HCT116 (cell line): ENCODE data around the gene ASB8. TPM values are rescaled to one million over a fixed set of nuclear protein-coding genes. Genes with fewer than 3 reads are reported as not detected.

ENCODE experiments used
- ATAC-seq: fragments of 200-7000 bp; cut with Tn5 transposase; 2 replicates; pipeline ENCODE4 v1.9.1; 2020; ENCODE audit warnings: mild to moderate bottlenecking, moderate library complexity
- BruUV-seq: library from RNA; stranded (reverse); fragments of 400-500 nt; replicated peaks from 2 replicates; lab custom pipeline; 2021; lab: Mats Ljungman, UMichigan
- CTCF ChIA-PET: fragments of 300-600 bp; sonication (Branson Sonifier 250); formaldehyde crosslinking; loops from one replicate; lab custom pipeline; 2021; ENCODE audit warnings: antibody characterized with exemption; lab: Charles Lee
- POLR2A ChIA-PET: fragments of 300-600, 350-600 bp; sonication (Branson Sonifier 250); formaldehyde crosslinking; loops from one replicate; lab custom pipeline; 2021; ENCODE audit warnings: antibody characterized with exemption; lab: Charles Lee
- RAD21 ChIA-PET, 2 experiments: fragments of 300-600 bp; sonication (Branson Sonifier 250); formaldehyde crosslinking; loops; one replicate each; lab custom pipeline; 2023; ENCODE audit warnings: low total read pairs in 2 of 2; ENCODE audit not compliant: uncharacterized antibody in 2 of 2, unreplicated experiment in 2 of 2, low non-redundant PET in 1 of 2; lab: Charles Lee
- DNase-seq: peaks from one replicate; pipeline ENCODE4 v3.0.0-alpha.2; 2010; ENCODE audit warnings: low read depth, low spot score
- H2AFZ ChIP-seq: fragments of 200-600 bp; shearing (Covaris generic), sonication (generic); 2 replicates; pipeline ENCODE4 v1.6.1; 2017; ENCODE audit warnings: low read depth, mixed run types, mixed read lengths, antibody characterized with exemption, low read length; ENCODE audit not compliant: poor library complexity, severe bottlenecking
- H3K27ac ChIP-seq: 2 replicates; pipeline ENCODE4 v1.5.1; 2012; ENCODE audit warnings: low read depth, low read length
- H3K27me3 ChIP-seq: fragments of 200-600 bp; sonication (generic); 2 replicates; pipeline ENCODE4 v1.6.1; 2016; ENCODE audit warnings: mixed run types, low read length, mixed read lengths; ENCODE audit not compliant: insufficient read depth
- H3K36me3 ChIP-seq, 2 experiments: fragments of 200-500 bp in 1 of 2; fragments of 200-600 bp in 1 of 2; sonication (Bioruptor generic) in 1 of 2; sonication (generic) in 1 of 2; 2 replicates each; pipeline versions ENCODE4 v1.5.1 to v1.6.1; 2014 to 2016; ENCODE audit warnings: low read length in 2 of 2, inconsistent platforms in 1 of 2, mixed read lengths in 1 of 2, mixed run types in 1 of 2; ENCODE audit not compliant: insufficient read depth in 2 of 2, control insufficient read depth in 1 of 2
- H3K4me1 ChIP-seq, 2 experiments: fragments of 200-600 bp in 1 of 2; sonication (generic) in 1 of 2; 2 replicates each; pipeline versions ENCODE4 v1.5.1 to v1.6.1; 2012 to 2017; ENCODE audit warnings: low read length in 2 of 2, inconsistent platforms in 1 of 2, mild to moderate bottlenecking in 1 of 2, mixed read lengths in 1 of 2, mixed run types in 1 of 2, moderate library complexity in 1 of 2; ENCODE audit not compliant: insufficient read depth in 2 of 2, control insufficient read depth in 1 of 2
- H3K4me2 ChIP-seq: fragments of 200-600 bp; sonication (generic); 2 replicates; pipeline ENCODE4 v1.6.1; 2017; ENCODE audit warnings: mixed run types, low read length, mixed read lengths
- H3K4me3 ChIP-seq, 2 experiments: fragments of 200-600 bp in 1 of 2; sonication (generic) in 1 of 2; replicated peaks in 1 of 2; 2 replicates each; pipeline ENCODE4 v1.5.1; 2011 to 2016; ENCODE audit warnings: low read length in 2 of 2, control low read depth in 1 of 2, low read depth in 1 of 2, mild to moderate bottlenecking in 1 of 2, mixed read lengths in 1 of 2, mixed run types in 1 of 2
- H3K79me2 ChIP-seq: fragments of 200-600 bp; sonication (generic); 2 replicates; pipeline ENCODE4 v1.6.1; 2017; ENCODE audit warnings: mild to moderate bottlenecking, mixed run types, low read length, moderate library complexity, mixed read lengths; ENCODE audit not compliant: insufficient read depth
- H3K9ac ChIP-seq: fragments of 200-600 bp; sonication (generic); 2 replicates; pipeline ENCODE4 v1.6.1; 2016; ENCODE audit warnings: low read length, mixed read lengths
- H3K9me2 ChIP-seq: fragments of 200-600 bp; sonication (generic), shearing (Covaris generic); 2 replicates; pipeline ENCODE4 v1.6.1; 2017; ENCODE audit warnings: mixed run types, mild to moderate bottlenecking, moderate library complexity; ENCODE audit not compliant: insufficient read depth
- H3K9me3 ChIP-seq, 2 experiments: fragments of 200-500 bp in 1 of 2; fragments of 200-600 bp in 1 of 2; sonication (Bioruptor generic) in 1 of 2; sonication (generic) in 1 of 2; 2 replicates each; pipeline ENCODE4 v1.6.1; 2014 to 2017; ENCODE audit warnings: low read length in 2 of 2, mixed read lengths in 2 of 2, inconsistent platforms in 1 of 2, low read depth in 1 of 2, mild to moderate bottlenecking in 1 of 2, mixed run types in 1 of 2, moderate library complexity in 1 of 2; ENCODE audit not compliant: control insufficient read depth in 1 of 2, insufficient read depth in 1 of 2
- H4K20me1 ChIP-seq: fragments of 200-600 bp; sonication (generic), shearing (Covaris generic); 2 replicates; pipeline ENCODE4 v1.6.1; 2017; ENCODE audit warnings: mixed run types, mild to moderate bottlenecking, moderate library complexity; ENCODE audit not compliant: insufficient read depth
- EGR1 ChIP-seq: IDR thresholded peaks from 2 replicates; pipeline ENCODE4 v1.6.1; 2012; ENCODE audit warnings: low read depth
- FOSL1 ChIP-seq: IDR thresholded peaks from 2 replicates; pipeline ENCODE4 v1.6.1; 2012; ENCODE audit warnings: low read depth
- POLR2AphosphoS5 ChIP-seq: IDR thresholded peaks from 2 replicates; pipeline ENCODE4 v1.6.1; 2011; ENCODE audit warnings: mild to moderate bottlenecking, low read depth, low read length, moderate library complexity
- RAD21 ChIP-seq: IDR thresholded peaks from 2 replicates; pipeline ENCODE4 v1.6.1; 2012; ENCODE audit warnings: low read depth, mild to moderate bottlenecking
- SIN3A ChIP-seq: IDR thresholded peaks from 2 replicates; pipeline ENCODE4 v1.6.1; 2012; ENCODE audit warnings: low read depth
- SP1 ChIP-seq: IDR thresholded peaks from 2 replicates; pipeline ENCODE4 v1.6.1; 2012; ENCODE audit warnings: low read depth
- TCF7L2 ChIP-seq: IDR thresholded peaks from 2 replicates; pipeline ENCODE4 v1.7.0; 2011; ENCODE audit warnings: borderline replicate concordance, inconsistent platforms; ENCODE audit not compliant: insufficient read depth, insufficient read length; ENCODE audit errors: extremely low read depth
- intact Hi-C: fragments of 100-400 bp; cut with micrococcal nuclease; formaldehyde crosslinking; loops from 2 replicates; pipeline ENCODE4 v1.10.0; 2022
- total RNA-seq: library from RNA; stranded (reverse); gene quantifications from one replicate; pipeline ENCODE4 v1.2.1, GENCODE V29; 2021; ENCODE audit not compliant: unreplicated experiment

Gene ASB8
- total RNA-seq, 1 experiment from 2014 or later, result 14.0 TPM

DNA sequence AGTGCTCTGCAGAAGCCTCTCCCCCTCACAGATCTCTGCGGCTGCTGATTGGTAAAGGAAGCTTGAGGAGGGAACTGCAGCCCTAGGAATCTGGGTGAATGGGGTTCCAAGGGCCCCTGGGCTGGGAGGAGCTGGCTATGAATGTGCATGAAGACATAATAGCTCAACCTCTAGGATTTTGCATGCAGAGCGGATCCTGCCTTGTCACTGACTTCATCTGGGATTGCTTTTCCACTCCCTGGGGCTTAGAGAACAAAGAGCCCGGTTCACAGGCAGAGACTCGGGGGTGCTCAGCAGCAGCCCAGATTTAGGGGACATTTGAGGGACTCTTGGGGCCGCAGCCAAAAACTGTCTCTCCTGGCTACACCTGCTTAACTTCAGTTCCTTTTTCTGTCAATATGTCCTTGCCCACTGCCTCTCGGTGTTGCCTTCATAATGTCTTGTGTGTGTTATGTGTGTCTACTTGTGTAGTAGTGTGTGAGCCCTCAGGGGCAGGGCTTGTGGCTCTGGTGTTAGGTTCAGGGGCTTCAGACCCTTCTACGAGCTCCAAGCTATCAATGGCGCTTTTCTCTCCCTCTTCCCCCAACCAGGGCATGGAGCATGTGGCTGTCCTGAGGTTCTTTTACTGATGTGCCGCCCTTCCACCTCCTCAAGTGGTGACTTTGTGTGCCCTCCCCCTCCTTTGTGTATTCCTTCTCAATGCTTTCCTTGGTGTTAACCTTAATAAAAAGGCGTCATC, 28.0 kb upstream of the ASB8 start:
- Histone ChIP-seq H3K79me2 (no peaks in the 10 kb centered on the region), H3K27me3 (0 out of 2 replicates have a peak, but pooled peaks cover 2% of the 10 kb centered on the region), H3K4me2 (no peak overlapping the region), H3K9me3 (no peaks in the 10 kb centered on the region), H4K20me1 (no peaks in the 10 kb centered on the region), H2AFZ (no peak overlapping the region)
- no peak for ATAC-seq
- intact Hi-C loops, result loop anchor here (5.0 kb wide), 3 partner anchors 223 to 432 kb away; partner anchors contain the start of genes TMEM106C and VDR
- no peak for DNase-seq
- POLR2A ChIA-PET, result no interaction called here
- CTCF ChIA-PET, result no interaction called here
- RAD21 ChIA-PET, result no interaction called here
- TF ChIP-seq POLR2AphosphoS5, result no peak
- no peak for TF ChIP-seq RAD21
- no peak for TF ChIP-seq FOSL1
- TF ChIP-seq, all 23 proteins: peak for 0
- Histone ChIP-seq H3K4me3 (no peak overlapping the region), H3K36me3 (no peaks in the 10 kb centered on the region), H3K4me1 (peaks cover 4 to 25% of the 10 kb centered on the region in 2 experiments; a peak in 2 of 4 replicates), H3K9ac (no peak overlapping the region), H3K27ac (no peak overlapping the region), H3K9me2 (no peaks in the 10 kb centered on the region)
- no TSS peak for BruUV-seq

DNA sequence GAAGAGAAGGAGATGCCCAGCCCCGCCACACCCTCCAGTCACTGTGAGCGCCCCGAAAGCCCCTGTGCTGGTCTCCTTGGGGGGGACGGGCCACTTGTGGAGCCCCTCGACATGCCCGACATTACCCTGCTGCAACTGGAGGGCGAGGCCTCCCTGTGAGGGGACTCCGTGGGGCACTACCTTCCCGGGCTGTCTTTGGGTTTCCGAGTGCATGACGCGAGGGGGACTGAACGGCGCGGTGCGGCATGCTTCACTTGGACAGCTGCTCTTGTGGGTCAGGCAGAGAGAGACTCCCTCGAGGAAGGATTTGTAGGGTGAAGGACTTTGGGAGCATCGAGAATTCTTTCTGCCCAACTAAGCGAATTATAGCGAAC, 27.2 kb upstream of the ASB8 start:
- ChIA-PET POLR2A (no interaction called here), RAD21 (no interaction called here), CTCF (no interaction called here)
- BruUV-seq, result no TSS peak
- no peak overlapping the region for H2AFZ ChIP-seq
- H3K36me3 ChIP-seq, result no peaks in the 10 kb centered on the region
- no peaks in the 10 kb centered on the region for H3K79me2 ChIP-seq
- H3K4me1 ChIP-seq, result peaks cover 4 to 25% of the 10 kb centered on the region in 2 experiments; a peak in 2 of 4 replicates
- H3K27me3 ChIP-seq, result 0 out of 2 replicates have a peak, but pooled peaks cover 2% of the 10 kb centered on the region
- H3K9me2 ChIP-seq, result no peaks in the 10 kb centered on the region
- intact Hi-C loops, result no loop called here
- no peak for ATAC-seq
- H3K4me2 ChIP-seq, result no peak overlapping the region
- no peaks in the 10 kb centered on the region for H3K9me3 ChIP-seq
- H3K27ac ChIP-seq, result no peak overlapping the region
- no peak overlapping the region for H3K4me3 ChIP-seq
- DNase-seq, result no peak
- no peaks in the 10 kb centered on the region for H4K20me1 ChIP-seq
- H3K9ac ChIP-seq, result no peak overlapping the region
- no peak for TF ChIP-seq SIN3A
- TF ChIP-seq SP1, result no peak
- TF ChIP-seq EGR1, result no peak
- TF ChIP-seq TCF7L2, result no peak
